Liver (tissue), 9 donors: ENCODE data around the gene PRKAB1. TPM values are rescaled to one million over a fixed set of nuclear protein-coding genes. Genes with fewer than 3 reads are reported as not detected.

Experiments used
- DNase-seq: peaks from one replicate; pipeline ENCODE4 v3.0.0-alpha.2; 2017; ENCODE audit warnings: low spot score
- H3K27ac ChIP-seq, 2 donors: one replicate each; pipeline ENCODE4 v1.7.0; 2013; ENCODE audit warnings: inconsistent platforms in 2 of 2, low read length in 2 of 2, control low read depth in 1 of 2, low read depth in 1 of 2, mild to moderate bottlenecking in 1 of 2
- H3K27me3 ChIP-seq, 4 donors: one replicate each; pipeline versions ENCODE4 v1.6.1 to v1.7.0; 2013; ENCODE audit warnings: low read length in 3 of 4, inconsistent platforms in 1 of 4, mild to moderate bottlenecking in 1 of 4, moderate library complexity in 1 of 4; ENCODE audit not compliant: control insufficient read depth in 4 of 4, insufficient read depth in 4 of 4
- H3K36me3 ChIP-seq, 4 donors: one replicate each; pipeline versions ENCODE4 v1.6.1 to v1.7.0; 2013; ENCODE audit warnings: low read length in 3 of 4, mild to moderate bottlenecking in 3 of 4, low read depth in 1 of 4, moderate library complexity in 1 of 4; ENCODE audit not compliant: control insufficient read depth in 4 of 4, insufficient read depth in 3 of 4
- H3K4me1 ChIP-seq, 4 donors: one replicate each; pipeline versions ENCODE4 v1.6.1 to v1.7.0; 2013; ENCODE audit warnings: low read length in 3 of 4, mild to moderate bottlenecking in 3 of 4, moderate library complexity in 1 of 4; ENCODE audit not compliant: control insufficient read depth in 4 of 4, insufficient read depth in 4 of 4
- H3K4me3 ChIP-seq, 3 donors: one replicate each; pipeline versions ENCODE4 v1.6.1 to v1.7.0; 2013; ENCODE audit warnings: low read length in 3 of 3, control low read depth in 1 of 3, low read depth in 1 of 3, mild to moderate bottlenecking in 1 of 3
- H3K9ac ChIP-seq, 2 donors: one replicate each; pipeline ENCODE4 v1.7.0; 2013; ENCODE audit warnings: low read length in 2 of 2, mild to moderate bottlenecking in 2 of 2, moderate library complexity in 2 of 2, control low read depth in 1 of 2, low read depth in 1 of 2
- H3K9me3 ChIP-seq, 4 donors: one replicate each; pipeline versions ENCODE4 v1.6.1 to v1.7.0; 2013; ENCODE audit warnings: low read length in 3 of 4; ENCODE audit not compliant: control insufficient read depth in 4 of 4
- ATF3 ChIP-seq: IDR thresholded peaks from 2 replicates; pipeline ENCODE4 v1.6.1; 2016; ENCODE audit warnings: antibody characterized with exemption
- CTCF ChIP-seq: fragments of 150-350 bp; IDR thresholded peaks from 2 replicates; pipeline ENCODE4 v1.5.1; 2017; ENCODE audit warnings: improper control_type of control experiment, low read depth, low read length; ENCODE audit not compliant: missing input control
- EGR1 ChIP-seq, 2 donors: IDR thresholded peaks; 2 replicates each; pipeline ENCODE4 v1.6.1; 2016 to 2018; ENCODE audit warnings: antibody characterized with exemption in 2 of 2, low read depth in 2 of 2
- FOXA1 ChIP-seq: IDR thresholded peaks from 2 replicates; pipeline ENCODE4 v1.6.1; 2016; ENCODE audit warnings: antibody characterized with exemption
- FOXA2 ChIP-seq: IDR thresholded peaks from 2 replicates; pipeline ENCODE4 v1.6.1; 2016; ENCODE audit warnings: antibody characterized with exemption
- GABPA ChIP-seq, 2 donors: IDR thresholded peaks in 1 of 2; conservative IDR thresholded peaks in 1 of 2; 2 replicates each; pipeline ENCODE4 v1.6.1; 2016; ENCODE audit warnings: antibody characterized with exemption in 2 of 2, mild to moderate bottlenecking in 1 of 2, moderate library complexity in 1 of 2
- HNF4A ChIP-seq, 2 donors: conservative IDR thresholded peaks; 2 replicates each; pipeline ENCODE4 v1.6.1; 2016; ENCODE audit warnings: antibody characterized with exemption in 2 of 2, mild to moderate bottlenecking in 2 of 2
- HNF4G ChIP-seq: IDR thresholded peaks from 2 replicates; pipeline ENCODE4 v1.6.1; 2016; ENCODE audit warnings: antibody characterized with exemption
- JUND ChIP-seq, 2 donors: IDR thresholded peaks; 2 replicates each; pipeline ENCODE4 v1.6.1; 2016; ENCODE audit warnings: antibody characterized with exemption in 2 of 2
- NR2F2 ChIP-seq: IDR thresholded peaks from 2 replicates; pipeline ENCODE4 v1.6.1; 2016; ENCODE audit warnings: antibody characterized with exemption
- RAD21 ChIP-seq, 2 donors: IDR thresholded peaks; 2 replicates each; pipeline ENCODE4 v1.6.1; 2016; ENCODE audit warnings: antibody characterized with exemption in 2 of 2, mild to moderate bottlenecking in 2 of 2
- REST ChIP-seq: IDR thresholded peaks from 2 replicates; pipeline ENCODE4 v1.6.1; 2016; ENCODE audit warnings: antibody characterized with exemption, mild to moderate bottlenecking
- RXRA ChIP-seq, 2 donors: IDR thresholded peaks; 2 replicates each; pipeline ENCODE4 v1.6.1; 2017 to 2018; ENCODE audit warnings: antibody characterized with exemption in 2 of 2, mild to moderate bottlenecking in 1 of 2
- SP1 ChIP-seq: IDR thresholded peaks from 2 replicates; pipeline ENCODE4 v1.6.1; 2018; ENCODE audit warnings: antibody characterized with exemption, mild to moderate bottlenecking
- TAF1 ChIP-seq: conservative IDR thresholded peaks from 2 replicates; pipeline ENCODE4 v1.6.1; 2016; ENCODE audit warnings: antibody characterized with exemption, mild to moderate bottlenecking
- YY1 ChIP-seq: IDR thresholded peaks from 2 replicates; pipeline ENCODE4 v1.6.1; 2016; ENCODE audit warnings: antibody characterized with exemption, mild to moderate bottlenecking
- WGBS: extraction: QIAGEN DNeasy Blood & Tissue Kit; methylation state at CpG from one replicate; pipeline ENCODE4 v1.1.7; 2013; 5-methylcytosine and 5-hydroxymethylcytosine counted together
- polyA plus RNA-seq, 2 donors: library from polyadenylated mRNA; stranded (reverse) in 1 of 2; unstranded in 1 of 2; fragments of 200-250 nt in 1 of 2; fragments of >200 nt in 1 of 2; fragmentation: Nextera tagmentation in 1 of 2; extraction: Ambion mirVana in 1 of 2; gene quantifications; one replicate each; pipeline versions ENCODE4 v1.2.1 to v1.2.3, GENCODE V29; 2013 to 2015
- total RNA-seq, 2 donors: library from RNA; depleted of rRNA; stranded (reverse); fragments of >200 nt; gene quantifications; one replicate each; pipeline ENCODE4 v1.2.3, GENCODE V29; 2014
- TF ChIP-seq, protein P1 (sequence below): IDR thresholded peaks from 2 replicates; pipeline ENCODE4 v1.6.1; 2016; ENCODE audit warnings: antibody characterized with exemption
- TF ChIP-seq, protein P2 (sequence below): IDR thresholded peaks from 2 replicates; pipeline ENCODE4 v1.6.1; 2016; ENCODE audit warnings: antibody characterized with exemption
- donor health status: healthy.
- donor health status: healthy.
- donor health status: healthy.
- donor health status: healthy.
- donor health status: healthy.

Gene PRKAB1
- total and polyA plus RNA-seq, 4 donors, result 10.5 to 29.9 (median 11.3) TPM

- Histone ChIP-seq H3K4me3 (no peak overlapping the region), H3K27me3 (no peaks in the 10 kb centered on the region), H3K9ac (no peak overlapping the region), H3K27ac (no peak overlapping the region), H3K36me3 (no peaks in the 10 kb centered on the region), H3K9me3 (no peaks in the 10 kb centered on the region), H3K4me1 (peaks cover 4 to 23% (median 16%) of the 10 kb centered on the region in 4 donors)
- TF ChIP-seq RXRA (IDR thresholded peaks at IDR 0.05) (no peak), FOXA2 (no peak), JUND (IDR thresholded peaks at IDR 0.05) (no peak), EGR1 (IDR thresholded peaks at IDR 0.05; ENCODE audit: low read depth in 2 of 2) (no peak), REST (no peak), HNF4A (conservative IDR thresholded peaks at IDR 0.05) (no peak), ATF3 (no peak), YY1 (no peak), NR2F2 (no peak), GABPA (IDR thresholded peaks at IDR 0.05 in 1 of 2, conservative IDR thresholded peaks at IDR 0.05 in 1 of 2) (no peak), TAF1 (no peak), CTCF (no peak), FOXA1 (no peak), HNF4G (no peak), RAD21 (IDR thresholded peaks at IDR 0.05) (no peak), SP1 (no peak)
- TF ChIP-seq, protein P1, sequence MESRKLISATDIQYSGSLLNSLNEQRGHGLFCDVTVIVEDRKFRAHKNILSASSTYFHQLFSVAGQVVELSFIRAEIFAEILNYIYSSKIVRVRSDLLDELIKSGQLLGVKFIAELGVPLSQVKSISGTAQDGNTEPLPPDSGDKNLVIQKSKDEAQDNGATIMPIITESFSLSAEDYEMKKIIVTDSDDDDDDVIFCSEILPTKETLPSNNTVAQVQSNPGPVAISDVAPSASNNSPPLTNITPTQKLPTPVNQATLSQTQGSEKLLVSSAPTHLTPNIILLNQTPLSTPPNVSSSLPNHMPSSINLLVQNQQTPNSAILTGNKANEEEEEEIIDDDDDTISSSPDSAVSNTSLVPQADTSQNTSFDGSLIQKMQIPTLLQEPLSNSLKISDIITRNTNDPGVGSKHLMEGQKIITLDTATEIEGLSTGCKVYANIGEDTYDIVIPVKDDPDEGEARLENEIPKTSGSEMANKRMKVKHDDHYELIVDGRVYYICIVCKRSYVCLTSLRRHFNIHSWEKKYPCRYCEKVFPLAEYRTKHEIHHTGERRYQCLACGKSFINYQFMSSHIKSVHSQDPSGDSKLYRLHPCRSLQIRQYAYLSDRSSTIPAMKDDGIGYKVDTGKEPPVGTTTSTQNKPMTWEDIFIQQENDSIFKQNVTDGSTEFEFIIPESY, result no peak
- TF ChIP-seq, protein P2, sequence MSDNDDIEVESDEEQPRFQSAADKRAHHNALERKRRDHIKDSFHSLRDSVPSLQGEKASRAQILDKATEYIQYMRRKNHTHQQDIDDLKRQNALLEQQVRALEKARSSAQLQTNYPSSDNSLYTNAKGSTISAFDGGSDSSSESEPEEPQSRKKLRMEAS, result no peak
- DNase-seq, result no peak
- 91% methylated on average over 4 of the region's 4 CpGs for WGBS
Observed at GRCh38 chr12:119665164-119665929, 2.6 kb upstream of the PRKAB1 start.
